ENCODE results near the gene ATRIP.
A peak's percentile ranks its signal among the peaks of the same experiment; 100 is the strongest.

The ATRIP gene

DNA sequence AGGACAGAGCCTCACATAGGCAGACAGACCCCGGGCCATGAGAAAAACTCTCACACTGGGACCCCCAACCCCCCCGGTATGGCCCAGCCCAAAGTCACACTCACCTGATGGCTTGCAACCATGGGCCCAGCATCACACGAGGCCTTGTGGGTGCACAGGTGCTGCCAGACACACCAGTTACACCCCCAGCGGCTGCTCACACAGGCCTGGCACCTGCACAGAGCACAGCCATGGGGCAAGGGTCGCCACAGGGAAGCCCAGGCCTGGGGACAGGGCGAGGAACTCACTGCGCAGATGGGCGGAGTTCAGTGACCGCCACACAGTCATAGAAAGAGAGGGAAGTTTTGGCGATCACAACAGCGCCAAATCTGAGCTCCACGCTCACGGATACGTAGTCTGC is 26.0 kb upstream of the ATRIP start:
- no peak overlapping the region for H3K4me3 ChIP-seq (ENCODE audit: low read depth, low read length)
- TF ChIP-seq CTCF (IDR thresholded peaks at IDR 0.05; ENCODE audit: borderline replicate concordance, insufficient read depth, low read depth, low read length): no peak

GRCh38 chr3:48422272-48422671 is 24.3 kb upstream of the ATRIP start:
- H3K4me3 ChIP-seq (ENCODE audit: low read depth, low read length): no peak overlapping the region
- peak; percentile 6; the same call in 1 of the 2 replicates for TF ChIP-seq CTCF (IDR thresholded peaks at IDR 0.05; ENCODE audit: borderline replicate concordance, insufficient read depth, low read depth, low read length)

DNA sequence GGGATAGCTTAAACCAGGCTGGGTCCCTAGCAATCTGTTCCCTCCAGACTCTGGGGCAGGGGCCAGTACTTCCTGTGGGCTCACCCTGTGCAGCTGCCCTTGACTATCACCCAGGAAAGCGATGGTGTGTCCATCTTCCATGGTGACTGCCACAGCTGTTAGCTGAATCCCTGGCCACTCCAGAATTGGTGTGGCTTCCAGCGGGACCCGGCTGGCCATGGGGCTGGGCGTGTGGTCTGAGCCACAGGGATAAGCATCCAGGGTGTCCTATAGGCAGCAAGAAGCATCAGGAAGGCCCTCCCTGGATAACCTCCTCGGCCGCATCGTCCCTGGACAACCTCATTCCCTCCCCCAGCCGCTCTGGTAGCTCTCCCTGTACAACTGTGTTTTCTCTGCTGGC is 23.9 kb upstream of the ATRIP start:
- H3K4me3 ChIP-seq (ENCODE audit: low read depth, low read length): no peak overlapping the region
- no peak for TF ChIP-seq CTCF (IDR thresholded peaks at IDR 0.05; ENCODE audit: borderline replicate concordance, insufficient read depth, low read depth, low read length)

DNA sequence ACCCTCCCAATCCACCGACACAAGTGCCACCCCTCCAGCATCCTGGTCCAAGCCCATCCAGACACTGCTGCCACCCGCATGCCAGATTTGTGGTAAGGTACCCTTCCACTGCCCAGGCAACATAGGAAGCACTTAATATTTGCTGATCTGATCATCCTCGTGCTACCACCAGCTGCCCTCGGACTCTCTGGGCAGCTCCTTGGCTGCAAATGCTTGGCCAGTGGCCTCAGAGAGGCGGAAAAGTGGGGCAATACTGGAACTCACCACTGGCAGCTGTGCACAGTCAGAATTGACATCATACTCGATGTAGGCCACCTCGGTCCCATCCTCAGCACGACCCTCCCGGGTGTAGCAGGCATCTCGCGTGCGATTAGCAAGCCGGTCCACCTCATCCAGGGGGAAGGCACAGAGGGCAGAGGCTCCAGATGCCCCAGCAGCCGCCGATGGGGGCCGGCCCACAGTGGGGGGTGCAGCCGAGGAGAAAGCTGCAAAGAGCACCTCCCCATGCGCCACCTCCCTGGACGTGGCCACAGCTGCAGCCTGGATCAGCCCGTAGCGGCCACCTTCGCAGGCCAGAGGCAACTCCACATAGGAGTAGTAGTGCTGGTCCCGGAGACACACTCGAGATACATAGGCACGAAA is 23.2 kb upstream of the ATRIP start:
- H3K4me3 ChIP-seq (ENCODE audit: low read depth, low read length): no peak overlapping the region
- TF ChIP-seq CTCF (IDR thresholded peaks at IDR 0.05; ENCODE audit: borderline replicate concordance, insufficient read depth, low read depth, low read length): no peak

DNA sequence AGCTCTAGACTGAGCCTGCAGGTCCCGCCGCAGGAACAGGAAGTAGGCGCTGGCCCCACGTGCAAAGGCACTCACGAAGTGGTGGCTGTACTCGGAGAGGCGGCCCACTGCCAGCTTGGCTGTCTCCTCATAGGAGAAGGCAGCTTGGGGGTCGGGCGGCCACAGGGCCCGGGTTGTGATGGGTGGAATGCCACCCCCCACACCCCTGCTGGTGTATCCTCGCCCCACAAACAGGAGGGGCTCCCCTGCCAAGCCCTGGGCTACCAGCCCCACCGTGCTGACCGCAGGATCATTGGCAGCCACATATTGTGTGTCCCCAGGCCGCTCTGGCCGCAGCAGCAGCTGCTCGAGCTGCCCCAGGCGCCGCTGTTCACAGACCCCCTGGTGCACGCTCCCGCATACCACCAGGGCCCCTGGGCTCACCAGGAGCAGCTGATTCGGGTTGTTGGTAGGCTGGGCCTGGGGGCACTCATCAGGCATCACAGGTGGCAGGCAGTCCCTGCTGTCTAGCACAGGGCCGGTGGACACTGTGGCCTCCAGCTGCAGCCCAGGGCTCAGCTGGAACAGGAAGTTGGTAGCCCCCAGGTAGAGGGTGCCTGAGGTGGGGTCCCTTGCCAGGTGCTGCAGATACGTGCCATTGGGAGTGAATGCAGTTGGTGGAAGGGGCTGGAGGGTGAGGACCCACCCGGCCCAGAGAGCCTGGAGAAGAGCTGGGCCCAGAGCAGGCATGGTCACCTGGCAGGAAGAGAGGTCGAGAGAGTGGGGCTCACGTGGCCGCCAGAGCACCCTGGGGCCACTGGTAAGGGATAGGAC is 22.4 kb upstream of the ATRIP start:
- no peak overlapping the region for H3K4me3 ChIP-seq (ENCODE audit: low read depth, low read length)
- TF ChIP-seq CTCF (IDR thresholded peaks at IDR 0.05; ENCODE audit: borderline replicate concordance, insufficient read depth, low read depth, low read length): no peak

GRCh38 chr3:48425281-48425812 is 21.2 kb upstream of the ATRIP start:
- no peak for TF ChIP-seq CTCF (IDR thresholded peaks at IDR 0.05; ENCODE audit: borderline replicate concordance, insufficient read depth, low read depth, low read length)
- no peak overlapping the region for H3K4me3 ChIP-seq (ENCODE audit: low read depth, low read length)
